ENCODE data around the gene BPIFB3. TPM values are rescaled to one million over a fixed set of nuclear protein-coding genes. Genes with fewer than 3 reads are reported as not detected.

Gene BPIFB3
- total and polyA plus RNA-seq, 2 experiments from 2014 or later: not detected

- Histone ChIP-seq H3F3A (replicated peaks; ENCODE audit: low read depth) (no peaks in the 10 kb centered on the region), H3K4me1 (ENCODE audit: insufficient read depth) (no peaks in the 10 kb centered on the region), H3K4me3 (no peak overlapping the region), H2AFZ (no peak overlapping the region), H3K4me2 (no peak overlapping the region), H4K20me1 (replicated peaks; ENCODE audit: insufficient read depth) (no peaks in the 10 kb centered on the region), H3K9me2 (ENCODE audit: insufficient read depth) (no peaks in the 10 kb centered on the region), H3K36me3 (ENCODE audit: insufficient read depth) (no peaks in the 10 kb centered on the region), H3K27me3 (ENCODE audit: insufficient read depth) (no peaks in the 10 kb centered on the region), H3K79me2 (replicated peaks; ENCODE audit: insufficient read depth) (no peaks in the 10 kb centered on the region), H3K27ac (ENCODE audit: low read depth) (no peak overlapping the region)
- ATAC-seq: peak; percentile 87
- Mint-ChIP-seq H3K9me3 (no peaks in the 10 kb centered on the region; the same call in 2 of the 3 replicates), H3K27ac (no peak overlapping the region), H3K4me1 (no peaks in the 10 kb centered on the region), H3K4me3 (no peak overlapping the region), H3K36me3 (ENCODE audit: low read depth) (no peaks in the 10 kb centered on the region), H3K27me3 (ENCODE audit: insufficient read depth, low read depth, poor library complexity) (no peaks in the 10 kb centered on the region)
- DNase-seq (ENCODE audit: low spot score): peak; percentile 48
- no peak for TF ChIP-seq ZNF462 (CRISPR knock-in tag; IDR thresholded peaks at IDR 0.05)
- TF ChIP-seq JUNB (IDR thresholded peaks at IDR 0.05; ENCODE audit: unreplicated experiment): no peak
- TF ChIP-seq EZH2phosphoT487 (IDR thresholded peaks at IDR 0.05; ENCODE audit: unreplicated experiment): no peak
- TF ChIP-seq CTCF (conservative IDR thresholded peaks at IDR 0.05; ENCODE audit: low read depth in 2 of 2): peak; percentile 42 to 71
- TF ChIP-seq CREB1 (CRISPR knock-in tag; IDR thresholded peaks at IDR 0.05; ENCODE audit: low read depth): no peak
- TF ChIP-seq ZNF114 (CRISPR knock-in tag; IDR thresholded peaks at IDR 0.05): no peak
- no peak for TF ChIP-seq REST (IDR thresholded peaks at IDR 0.05; ENCODE audit: unreplicated experiment)
- TF ChIP-seq NANOG (IDR thresholded peaks at IDR 0.05; ENCODE audit: borderline replicate concordance): no peak
- TF ChIP-seq STAT1 (IDR thresholded peaks at IDR 0.05; ENCODE audit: unreplicated experiment): no peak
Observed at GRCh38 chr20:33076662-33077372, 23.1 kb downstream of the BPIFB3 start.

All from GM23338 (cell line).